Activated CD8-positive, alpha-beta memory T cell treated with anti-CD3 and anti-CD28 coated beads, Interleukin-2, amount 50 U/mL, for 48 hours (primary cell): ENCODE measurements around the gene CAMK2G.
"Not testable (repeated sequence)": the region's sequence is repeated elsewhere in the genome, so short reads cannot be mapped to it uniquely, and the experiment has no call there.

Experiments
- DNase-seq: peaks from one replicate; pipeline ENCODE4 v3.0.0-alpha.2; 2020

The CAMK2G gene

DNA sequence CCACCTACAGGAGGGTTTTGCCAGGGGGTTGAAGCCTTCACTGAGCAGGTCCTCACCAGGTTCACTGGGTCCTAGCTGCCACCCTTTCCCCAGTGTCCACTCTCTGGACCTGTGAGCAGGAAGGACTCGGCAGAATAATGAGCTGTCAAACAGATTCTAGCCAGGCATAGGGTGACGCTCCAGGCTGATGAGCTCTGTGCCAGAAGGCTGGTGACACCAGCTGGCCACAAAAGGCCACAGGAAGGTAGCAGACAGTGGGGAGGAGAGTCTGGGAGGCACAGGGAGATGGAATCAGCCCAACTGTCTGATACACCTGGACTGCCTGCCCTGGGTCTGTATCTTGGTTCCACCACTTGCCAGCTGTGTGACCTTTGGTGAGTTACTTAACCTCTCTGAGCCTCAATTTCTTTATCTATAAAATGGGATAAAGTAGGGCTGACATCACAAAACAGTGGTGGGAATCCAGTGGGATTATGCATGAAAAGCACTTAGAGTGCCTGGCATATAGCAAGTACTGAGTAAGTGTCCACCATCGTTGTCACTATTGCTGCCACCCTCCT lies 36.3 kb downstream of the CAMK2G start:
- no peak for DNase-seq

DNA sequence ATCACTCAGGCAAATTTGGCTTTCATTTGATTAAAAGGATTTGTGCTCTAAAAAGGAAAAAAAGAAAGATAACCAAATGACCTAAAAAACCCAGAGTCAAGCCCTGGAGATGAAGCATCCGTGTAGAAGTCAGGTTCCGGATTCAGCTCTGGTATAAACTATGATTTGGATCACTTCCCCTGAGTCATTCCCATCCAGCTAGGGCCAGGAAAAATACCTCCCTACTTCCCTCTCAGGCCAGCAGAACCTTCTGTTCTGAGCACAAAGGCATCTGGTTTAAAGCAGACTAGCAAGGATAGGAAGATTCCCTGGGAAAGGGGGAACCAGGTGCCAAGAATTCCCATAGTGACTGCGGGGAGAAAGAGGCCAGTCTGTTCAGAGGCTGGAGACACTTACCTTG lies 37.3 kb downstream of the CAMK2G start:
- no peak for DNase-seq

DNA sequence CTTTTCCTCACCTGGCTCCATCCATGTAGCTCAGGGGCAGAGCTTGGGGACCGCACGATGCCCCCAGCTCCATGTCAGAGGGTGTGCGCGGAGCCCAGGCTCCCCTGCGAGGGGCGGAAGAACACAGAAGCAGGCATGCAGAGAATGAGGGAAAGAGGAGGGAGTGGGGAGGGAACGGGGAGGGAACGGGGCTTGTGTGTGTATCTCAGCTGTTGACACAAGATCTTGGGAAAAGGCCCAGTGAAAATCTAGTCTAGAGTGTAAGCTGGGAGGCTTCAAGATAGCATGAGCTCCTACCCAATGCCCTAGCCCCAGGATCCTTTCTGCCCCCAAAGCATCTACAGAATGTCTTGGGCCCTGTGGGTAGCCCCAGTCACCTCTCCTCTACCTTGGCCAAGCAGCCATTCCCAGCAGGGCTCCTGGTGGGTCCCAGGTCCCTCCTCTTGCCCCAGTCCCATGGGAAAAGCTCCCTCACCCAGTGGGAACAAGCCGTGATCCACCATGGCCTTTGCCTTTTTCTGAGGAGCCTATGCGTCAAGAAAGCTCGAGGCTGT lies 37.9 kb downstream of the CAMK2G start:
- DNase-seq: no peak

DNA sequence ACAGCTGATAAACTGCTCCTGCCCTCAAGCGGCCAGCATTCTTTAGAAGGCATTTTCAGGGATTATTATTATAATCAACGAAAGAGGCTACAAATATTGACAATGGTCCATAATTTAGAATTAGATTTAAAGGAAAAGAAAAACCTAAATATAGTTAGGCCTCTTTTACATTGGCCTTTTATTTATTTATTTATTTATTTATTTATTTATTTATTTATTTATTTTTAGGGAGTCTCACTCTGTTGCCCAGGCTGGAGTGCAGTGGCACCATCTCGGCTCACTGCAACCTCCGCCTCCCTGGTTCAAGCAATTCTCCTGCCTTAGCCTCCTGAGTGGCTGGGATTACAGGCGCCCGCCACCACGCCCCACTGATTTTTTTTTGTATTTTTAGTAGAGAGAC lies 45.3 kb downstream of the CAMK2G start:
- not testable (repeated sequence) for DNase-seq

DNA sequence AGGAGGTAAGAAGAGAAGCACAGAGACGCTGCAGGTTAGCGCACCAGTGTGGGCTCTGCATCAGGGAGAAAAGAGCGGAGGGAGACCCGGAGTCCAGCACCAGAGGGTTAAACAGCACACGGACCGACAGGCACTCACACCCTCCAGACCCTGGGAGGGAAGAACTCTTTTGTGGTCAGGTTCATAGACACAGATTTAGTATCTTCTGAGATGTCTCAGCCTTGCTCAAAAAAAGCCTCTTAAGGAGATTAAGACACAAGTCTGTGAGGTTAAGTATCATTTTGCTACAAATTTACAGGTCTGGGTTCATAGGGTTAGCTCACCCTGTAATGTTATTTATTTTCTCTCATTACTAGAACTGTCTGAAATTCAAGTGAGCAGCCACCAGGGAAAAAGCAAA lies 46.2 kb downstream of the CAMK2G start:
- no peak for DNase-seq

DNA sequence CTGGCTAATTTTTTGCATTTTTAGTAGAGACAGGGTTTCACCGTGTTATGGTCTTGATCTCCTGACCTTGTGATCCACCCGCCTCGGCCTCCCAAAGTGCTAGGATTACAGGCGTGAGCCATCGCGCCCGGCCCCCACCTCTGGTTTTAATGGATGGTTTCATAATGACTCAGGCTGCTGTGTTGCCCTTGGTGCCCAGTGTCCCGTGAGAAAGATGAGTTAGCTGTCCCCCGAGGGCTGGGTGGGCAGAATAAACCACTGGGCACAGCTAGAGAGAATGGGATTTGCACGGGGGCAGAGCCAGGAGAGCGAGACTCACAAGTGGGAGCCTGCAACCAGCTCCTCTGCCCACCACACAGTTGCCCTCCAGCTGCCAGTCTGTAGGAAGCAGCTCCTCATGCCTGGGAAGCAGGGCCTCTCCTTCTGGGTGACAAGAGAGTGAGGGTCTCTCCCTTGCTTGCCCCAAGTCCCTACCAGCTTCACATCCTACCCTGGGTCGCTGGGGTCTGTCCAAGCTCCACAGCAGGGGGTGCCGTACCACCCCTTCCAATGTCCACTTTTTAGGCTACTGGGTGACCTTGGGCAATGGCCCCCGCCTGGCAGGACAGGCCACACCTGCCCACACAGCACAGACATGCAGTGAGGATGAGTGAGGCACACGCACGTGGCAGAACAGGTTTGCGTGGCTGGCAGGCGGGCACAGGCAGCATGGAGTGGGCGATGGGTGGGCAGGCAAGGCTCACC lies 46.8 kb downstream of the CAMK2G start:
- no peak for DNase-seq

DNA sequence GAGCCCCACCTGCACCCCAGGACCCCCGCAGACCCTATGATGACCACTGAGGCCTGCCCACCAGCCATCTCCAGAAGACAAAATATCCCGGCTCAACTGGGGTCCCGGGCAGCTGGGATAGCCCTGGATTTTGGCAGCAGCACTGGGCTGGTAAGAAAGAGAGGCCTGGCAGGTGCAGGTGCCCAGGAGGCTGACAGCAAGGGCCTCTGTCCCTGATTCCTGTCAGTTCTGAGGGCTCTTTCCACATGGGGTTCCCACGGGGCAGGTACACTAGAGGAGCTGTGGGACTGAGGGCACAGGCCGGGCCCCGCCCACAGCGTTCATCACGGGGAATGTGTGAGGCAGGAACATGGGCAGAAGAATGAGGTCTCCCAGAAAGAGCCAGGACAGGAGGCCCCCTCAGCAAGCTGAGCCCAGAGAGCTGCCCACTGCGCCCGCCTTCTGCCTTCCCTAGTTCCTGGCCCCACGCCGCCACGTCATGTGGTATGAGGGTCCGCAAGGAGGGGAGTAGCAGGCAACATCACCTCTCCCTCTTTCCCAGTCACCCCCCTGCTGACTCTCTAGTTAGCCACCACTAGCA lies 50.1 kb downstream of the CAMK2G start:
- DNase-seq: no peak

DNA sequence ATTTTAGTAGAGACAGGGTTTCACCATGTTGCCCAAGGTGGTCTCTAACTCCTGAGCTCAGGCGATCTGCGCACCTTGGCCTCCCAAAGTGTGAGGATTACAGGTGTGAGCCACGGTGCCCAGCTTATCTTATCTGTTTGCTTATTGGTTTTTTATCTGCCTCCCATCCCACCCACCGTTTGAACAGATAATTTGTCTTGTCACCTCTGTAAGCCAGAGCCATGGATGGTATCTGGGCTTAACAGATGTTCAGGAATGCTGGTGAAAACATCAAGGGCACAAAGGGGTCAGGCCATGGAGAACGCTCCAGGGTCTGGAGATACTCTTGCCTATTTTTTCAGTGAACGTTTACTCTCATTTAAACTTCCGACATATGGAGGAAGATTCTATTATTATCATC lies 51.0 kb downstream of the CAMK2G start:
- no peak for DNase-seq

DNA sequence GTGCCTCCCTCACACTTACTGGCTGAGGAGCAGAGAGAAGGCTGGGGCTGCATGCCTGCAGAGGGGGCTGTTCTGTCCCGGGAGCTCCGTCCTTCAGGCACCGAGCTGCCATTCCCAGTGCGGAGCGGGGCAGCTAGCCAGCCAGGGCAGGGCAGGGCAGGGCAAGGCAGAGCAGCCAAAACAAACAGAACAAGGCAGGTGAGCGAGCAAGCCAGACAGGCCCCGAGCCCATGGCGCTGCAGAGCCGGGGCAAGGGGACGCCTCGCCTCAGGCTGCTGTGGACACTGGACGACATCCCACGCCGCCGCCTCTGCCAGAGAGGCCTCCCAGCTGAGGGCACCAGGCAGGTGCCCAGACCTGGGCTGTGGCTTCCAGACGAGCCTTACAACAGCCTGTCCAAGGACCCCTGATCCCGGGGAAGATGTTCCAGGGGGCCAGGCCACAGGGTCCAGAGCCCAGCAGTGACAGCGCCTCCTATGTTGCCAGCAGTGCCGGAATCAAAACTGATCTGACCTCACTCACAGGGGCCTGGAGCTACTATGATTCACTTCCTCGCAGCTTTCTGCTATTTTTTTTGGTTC lies 54.8 kb downstream of the CAMK2G start:
- no peak for DNase-seq

DNA sequence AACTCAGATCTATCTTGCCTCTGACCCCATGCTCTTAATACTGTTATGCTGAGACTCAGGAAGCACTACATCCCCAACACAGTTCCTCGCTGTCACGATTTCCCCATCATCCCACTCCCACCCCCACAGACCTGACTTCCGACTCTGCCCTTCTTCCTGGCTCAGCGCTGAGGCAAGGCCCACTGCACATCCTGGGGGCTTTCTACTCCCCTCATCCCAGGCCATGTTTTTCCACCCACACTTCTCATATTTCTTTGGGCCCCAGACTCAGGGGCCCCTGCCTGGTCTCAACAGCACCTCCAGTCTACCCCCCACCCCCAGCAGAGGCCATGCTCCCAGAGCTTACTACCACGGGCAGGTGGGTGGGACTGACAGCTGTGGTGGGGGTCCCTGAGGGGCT lies 55.3 kb downstream of the CAMK2G start:
- DNase-seq: no peak

DNA sequence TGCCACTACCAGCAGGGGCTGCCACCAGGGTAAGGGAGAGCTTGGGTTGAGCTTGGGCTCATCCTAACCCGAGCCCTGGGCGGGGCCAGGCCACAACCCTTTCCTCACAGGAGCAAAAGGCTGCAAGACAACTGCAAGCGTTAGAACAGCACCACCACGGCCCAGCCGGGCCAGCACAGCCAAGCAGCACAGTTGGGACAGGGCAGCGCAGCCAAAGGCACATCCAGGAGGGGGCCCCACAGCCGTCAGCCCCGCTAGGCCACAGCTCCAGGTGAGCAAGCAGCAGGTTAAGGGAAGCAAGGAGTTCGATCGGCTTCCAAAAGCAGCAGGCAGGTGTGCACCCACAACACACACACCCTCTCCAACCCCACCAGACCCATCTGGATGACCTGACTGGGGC lies 56.0 kb downstream of the CAMK2G start:
- DNase-seq: no peak

DNA sequence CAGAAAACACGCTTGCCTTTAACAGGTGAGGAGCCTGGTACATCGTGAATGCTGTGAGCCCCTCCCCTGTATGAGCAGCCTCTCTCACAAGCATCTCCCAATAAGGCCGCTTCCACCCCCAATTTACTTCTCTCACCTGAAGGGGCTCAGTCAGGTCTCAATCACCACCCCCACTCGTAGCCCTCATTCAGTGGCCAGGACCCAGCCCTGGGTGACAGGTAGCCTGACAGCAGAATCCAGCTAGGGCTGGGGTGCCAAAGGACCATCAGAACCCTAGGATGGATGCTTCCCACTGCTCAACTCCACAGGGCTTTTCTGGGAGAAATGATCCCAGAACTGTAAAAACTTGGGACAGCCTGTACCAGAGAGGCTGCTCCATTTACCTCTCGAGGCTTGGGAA lies 56.5 kb downstream of the CAMK2G start:
- no peak for DNase-seq

DNA sequence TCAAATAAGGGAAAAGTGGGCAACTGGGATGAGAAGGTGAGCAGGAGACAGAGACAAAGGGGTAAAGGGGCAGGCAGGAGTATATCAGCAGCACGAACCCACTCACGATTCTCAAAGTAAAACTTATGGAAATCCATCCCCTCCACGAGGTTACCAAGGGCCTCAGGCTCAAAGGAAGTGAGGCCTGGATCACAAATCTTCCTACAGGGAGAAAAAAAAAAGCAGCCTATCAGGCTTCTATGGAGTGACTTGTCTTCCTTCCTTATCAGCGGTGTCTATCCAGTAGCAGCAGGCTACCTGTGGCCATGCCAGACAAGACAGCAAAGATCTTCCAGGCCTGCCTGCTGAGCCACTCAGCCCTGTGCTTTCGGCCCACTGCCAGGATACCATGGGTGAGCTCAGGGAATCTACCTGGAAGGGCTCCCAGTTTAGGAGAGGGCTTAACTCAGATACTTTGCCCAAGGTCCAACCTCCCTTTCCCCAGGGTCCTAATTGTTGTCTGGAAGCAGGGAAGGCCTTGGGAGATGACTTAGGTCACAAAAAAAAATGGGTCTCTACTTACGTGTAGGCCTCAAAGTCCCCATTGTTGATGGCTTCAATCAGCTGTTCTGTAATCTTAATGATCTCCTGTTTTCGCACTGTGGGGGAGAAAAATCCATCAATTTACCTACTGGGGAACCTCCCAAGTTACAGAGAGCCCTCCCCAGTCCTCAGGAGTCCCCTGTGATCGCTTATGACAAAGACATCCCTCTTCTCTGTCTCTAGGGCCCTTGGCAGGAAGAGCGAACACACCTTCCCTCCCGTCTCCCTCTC lies 57.2 kb downstream of the CAMK2G start:
- no peak for DNase-seq

DNA sequence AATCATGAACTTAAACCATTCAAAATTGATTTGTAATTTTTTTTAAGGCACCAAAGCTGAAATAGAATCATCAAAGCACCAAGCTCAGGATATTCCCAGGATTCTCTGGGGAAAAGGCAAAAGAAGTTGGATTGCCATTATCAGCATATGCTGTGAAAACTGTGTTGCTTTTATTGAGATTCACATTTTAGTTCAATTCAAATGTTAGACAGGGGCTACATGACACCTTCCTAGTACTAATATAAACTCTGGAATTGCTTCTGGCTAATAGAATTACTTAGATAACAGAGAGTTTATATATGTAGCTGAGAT lies 58.7 kb downstream of the CAMK2G start:
- DNase-seq: no peak

DNA sequence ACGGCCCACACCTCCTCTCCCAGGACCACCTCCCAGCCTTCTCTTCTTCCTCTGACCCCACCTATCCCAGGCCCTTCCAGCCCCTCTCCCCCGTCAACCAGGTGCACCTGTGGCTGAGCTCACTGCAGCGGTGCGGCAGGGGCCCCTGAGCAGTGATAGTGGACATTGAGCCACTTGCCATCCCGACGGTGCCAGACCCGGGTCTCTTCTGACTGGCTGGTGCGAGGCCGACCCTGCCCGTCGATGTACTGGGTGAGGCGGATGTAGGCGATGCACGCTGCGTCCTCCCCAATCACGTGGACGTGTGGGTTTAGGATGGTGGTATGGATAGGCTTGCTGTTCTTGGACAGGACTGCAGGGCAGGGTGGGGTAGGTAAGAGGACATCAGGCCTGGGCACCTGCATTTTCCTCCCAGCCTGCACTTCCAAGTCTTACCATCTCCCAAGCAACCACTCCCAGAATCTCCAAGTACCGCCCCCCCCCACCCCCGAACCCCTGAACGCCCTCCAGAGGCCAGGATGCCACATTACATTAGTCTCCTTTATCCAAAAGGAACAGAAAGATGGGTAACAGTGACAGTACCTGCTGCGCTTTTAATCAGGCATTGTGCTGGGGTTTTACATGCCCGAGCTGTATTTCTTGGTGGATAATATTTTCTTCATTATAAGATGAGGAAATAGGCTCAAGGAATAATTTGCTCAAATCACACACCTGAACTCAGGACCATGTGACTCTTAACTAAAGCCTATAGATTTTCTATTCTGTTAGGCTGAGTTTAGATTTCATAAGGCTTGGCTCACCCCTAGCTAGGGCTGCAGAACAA lies 59.2 kb downstream of the CAMK2G start:
- no peak for DNase-seq

DNA sequence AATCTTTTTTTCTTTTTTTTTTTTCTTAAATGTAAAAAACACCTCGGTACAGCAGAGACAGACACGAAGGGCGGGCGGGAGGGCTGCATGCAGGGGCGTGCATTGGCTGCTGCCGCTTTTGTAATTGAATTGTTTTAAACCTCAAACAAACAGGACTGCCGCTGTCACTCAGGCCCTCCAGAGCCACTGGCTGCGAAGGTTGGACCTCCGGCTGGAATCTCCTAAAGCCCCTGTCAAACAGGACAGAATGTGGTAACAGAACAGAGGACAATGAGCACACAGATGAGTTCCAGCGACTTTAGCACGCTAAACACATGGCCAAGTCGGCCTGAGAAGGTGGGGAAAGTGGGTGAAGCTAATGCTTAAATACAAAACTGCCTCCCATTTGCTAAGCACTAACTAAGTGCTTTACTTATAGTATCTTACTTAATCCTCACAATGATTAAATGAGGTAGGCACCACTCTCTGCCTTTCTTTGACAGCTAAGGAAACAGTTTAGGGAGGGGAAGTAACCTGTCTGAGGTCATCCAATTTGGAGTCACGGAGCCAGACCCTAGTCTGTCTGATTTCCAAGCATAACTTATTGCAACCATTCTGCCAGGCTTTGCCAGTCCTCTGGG lies 60.0 kb downstream of the CAMK2G start:
- DNase-seq: no peak

DNA sequence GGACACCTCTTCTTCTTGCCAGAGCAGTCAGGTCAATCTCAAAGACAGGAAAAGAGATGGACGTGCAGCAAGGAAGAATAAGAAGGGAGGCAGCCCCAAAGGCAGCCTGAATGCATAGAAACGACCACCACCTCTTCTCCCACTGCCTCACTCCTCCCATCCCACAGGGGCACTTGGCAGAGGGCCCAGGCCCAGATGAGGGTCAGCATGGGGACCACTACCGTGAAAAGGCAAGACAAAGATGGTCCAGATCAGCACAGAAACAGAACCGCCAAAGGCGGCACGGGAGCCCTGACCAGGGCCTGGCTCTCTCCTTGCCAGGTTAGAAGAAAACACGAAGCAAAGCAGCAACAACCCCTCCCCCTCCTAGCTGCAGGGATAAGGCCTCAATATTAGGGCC lies 61.0 kb downstream of the CAMK2G start:
- no peak for DNase-seq

DNA sequence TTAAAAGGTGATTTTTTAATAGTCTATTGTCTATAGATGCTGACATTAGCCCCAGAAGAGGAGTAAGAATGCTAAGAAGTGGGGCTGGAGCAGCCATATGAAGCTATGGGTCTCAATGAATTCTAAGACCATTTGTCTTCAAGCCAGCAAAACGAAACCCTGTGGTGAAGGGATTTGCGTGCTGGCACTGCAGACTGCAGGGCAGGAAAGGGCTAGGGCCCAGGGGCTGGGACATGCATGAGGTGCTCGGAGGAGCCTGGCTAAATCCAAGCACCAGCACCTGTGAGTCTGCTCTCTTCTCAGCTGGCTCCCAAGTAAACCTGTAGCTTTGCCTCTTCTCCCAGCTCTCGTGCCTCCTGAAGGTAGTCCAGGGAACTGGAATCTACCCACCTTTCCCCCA lies 61.7 kb downstream of the CAMK2G start:
- DNase-seq: no peak

DNA sequence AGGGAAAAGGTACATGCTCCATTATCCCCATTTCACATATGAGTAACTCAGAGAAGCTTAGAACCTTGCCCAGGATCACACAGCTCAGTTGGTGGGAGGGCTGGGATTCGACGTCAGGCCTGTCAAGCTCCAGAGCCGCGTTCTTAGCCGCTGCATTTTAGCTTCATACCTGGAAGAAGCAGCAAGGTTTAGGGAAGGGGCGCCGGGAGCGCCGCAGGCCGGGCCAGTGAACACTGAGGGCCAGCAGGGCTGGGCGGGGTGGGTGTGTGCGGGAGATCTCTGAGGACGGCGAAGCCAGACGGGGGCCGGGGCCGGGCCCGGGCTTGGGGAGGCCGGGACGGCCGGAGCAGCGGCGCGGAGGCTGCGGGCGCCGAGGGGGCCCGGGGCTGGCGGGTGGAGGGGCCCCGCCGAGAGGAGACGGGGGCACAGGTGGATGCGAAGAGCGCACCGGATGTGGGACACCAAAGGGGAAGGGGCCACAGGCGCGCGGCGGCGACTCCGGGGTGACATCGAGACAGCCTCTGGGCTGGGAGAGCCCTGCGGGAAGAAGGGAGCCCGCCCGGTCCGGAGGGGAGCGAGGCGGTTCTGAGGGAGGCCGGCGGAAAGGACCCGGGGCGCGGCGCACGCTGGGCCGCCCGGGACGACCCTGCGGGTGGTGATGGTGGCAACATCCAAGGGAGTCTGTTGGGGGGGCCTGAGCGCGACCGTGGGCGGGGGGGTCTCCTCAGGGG lies 63.5 kb downstream of the CAMK2G start:
- DNase-seq: peak; percentile 81

DNA sequence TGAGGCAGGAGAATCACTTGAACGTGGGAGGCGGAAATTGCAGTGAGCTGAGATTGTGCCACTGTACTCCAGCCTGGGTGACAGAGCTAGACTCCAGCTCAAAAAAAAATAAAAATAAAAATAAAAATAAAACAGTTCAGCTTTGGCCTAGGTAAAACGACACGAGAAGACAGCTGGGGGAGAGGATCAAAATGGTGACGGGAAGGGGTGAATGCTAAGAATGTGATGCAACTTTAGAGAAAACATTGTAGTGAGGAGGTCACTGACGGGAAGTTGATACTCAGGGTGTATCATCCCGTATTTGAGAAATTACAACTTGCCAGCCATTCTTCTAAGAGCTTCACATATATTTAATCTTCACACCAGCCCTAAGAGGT lies 64.0 kb downstream of the CAMK2G start:
- no peak for DNase-seq
